ENCODE results near the gene DYNC2I2. TPM values are rescaled to one million over a fixed set of nuclear protein-coding genes. Genes with fewer than 3 reads are reported as not detected.

DYNC2I2 gene
- total RNA-seq, 1 experiment from 2014 or later, result 71.1 TPM

DNA sequence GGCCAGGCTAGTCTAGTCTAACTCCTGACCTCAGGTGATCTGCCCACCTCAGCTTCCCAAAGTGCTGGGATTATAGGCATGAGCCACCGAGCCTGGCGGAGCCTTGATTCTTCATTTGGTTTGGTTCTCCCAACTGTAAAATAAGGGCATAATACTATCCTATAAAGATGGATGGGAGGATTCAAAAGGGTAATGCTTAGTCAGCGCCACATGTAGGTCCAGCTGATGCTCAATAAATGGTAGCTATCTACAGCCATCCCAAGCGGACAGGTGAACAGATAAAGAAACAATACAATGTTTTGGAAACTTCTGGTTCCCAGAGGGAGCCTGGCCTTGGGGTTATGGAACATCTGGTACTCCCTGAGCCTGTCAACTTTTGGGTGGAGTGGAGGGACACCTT lies 18.7 kb upstream of the DYNC2I2 start:
- Mint-ChIP-seq H3K27me3 (ENCODE audit: low read depth) (no peaks in the 10 kb centered on the region), H3K9me3 (no peaks in the 10 kb centered on the region), H3K4me1 (no peaks in the 10 kb centered on the region), H3K4me3 (no peak overlapping the region), H3K27ac (no peak overlapping the region), H3K36me3 (no peaks in the 10 kb centered on the region)
- no peak for TF ChIP-seq ZNF423 (CRISPR knock-in tag; IDR thresholded peaks at IDR 0.05)
- TF ChIP-seq ZNF219 (CRISPR knock-in tag; IDR thresholded peaks at IDR 0.05; ENCODE audit: borderline replicate concordance), result no peak
- TF ChIP-seq, protein P1, sequence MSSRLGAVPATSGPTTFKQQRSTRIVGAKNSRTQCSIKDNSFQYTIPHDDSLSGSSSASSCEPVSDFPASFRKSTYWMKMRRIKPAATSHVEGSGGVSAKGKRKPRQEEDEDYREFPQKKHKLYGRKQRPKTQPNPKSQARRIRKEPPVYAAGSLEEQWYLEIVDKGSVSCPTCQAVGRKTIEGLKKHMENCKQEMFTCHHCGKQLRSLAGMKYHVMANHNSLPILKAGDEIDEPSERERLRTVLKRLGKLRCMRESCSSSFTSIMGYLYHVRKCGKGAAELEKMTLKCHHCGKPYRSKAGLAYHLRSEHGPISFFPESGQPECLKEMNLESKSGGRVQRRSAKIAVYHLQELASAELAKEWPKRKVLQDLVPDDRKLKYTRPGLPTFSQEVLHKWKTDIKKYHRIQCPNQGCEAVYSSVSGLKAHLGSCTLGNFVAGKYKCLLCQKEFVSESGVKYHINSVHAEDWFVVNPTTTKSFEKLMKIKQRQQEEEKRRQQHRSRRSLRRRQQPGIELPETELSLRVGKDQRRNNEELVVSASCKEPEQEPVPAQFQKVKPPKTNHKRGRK (CRISPR knock-in tag; IDR thresholded peaks at IDR 0.05; ENCODE audit: borderline replicate concordance), result no peak
- TF ChIP-seq, protein P2, sequence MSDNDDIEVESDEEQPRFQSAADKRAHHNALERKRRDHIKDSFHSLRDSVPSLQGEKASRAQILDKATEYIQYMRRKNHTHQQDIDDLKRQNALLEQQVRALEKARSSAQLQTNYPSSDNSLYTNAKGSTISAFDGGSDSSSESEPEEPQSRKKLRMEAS (CRISPR knock-in tag; IDR thresholded peaks at IDR 0.05), result no peak
- TF ChIP-seq, protein P3, sequence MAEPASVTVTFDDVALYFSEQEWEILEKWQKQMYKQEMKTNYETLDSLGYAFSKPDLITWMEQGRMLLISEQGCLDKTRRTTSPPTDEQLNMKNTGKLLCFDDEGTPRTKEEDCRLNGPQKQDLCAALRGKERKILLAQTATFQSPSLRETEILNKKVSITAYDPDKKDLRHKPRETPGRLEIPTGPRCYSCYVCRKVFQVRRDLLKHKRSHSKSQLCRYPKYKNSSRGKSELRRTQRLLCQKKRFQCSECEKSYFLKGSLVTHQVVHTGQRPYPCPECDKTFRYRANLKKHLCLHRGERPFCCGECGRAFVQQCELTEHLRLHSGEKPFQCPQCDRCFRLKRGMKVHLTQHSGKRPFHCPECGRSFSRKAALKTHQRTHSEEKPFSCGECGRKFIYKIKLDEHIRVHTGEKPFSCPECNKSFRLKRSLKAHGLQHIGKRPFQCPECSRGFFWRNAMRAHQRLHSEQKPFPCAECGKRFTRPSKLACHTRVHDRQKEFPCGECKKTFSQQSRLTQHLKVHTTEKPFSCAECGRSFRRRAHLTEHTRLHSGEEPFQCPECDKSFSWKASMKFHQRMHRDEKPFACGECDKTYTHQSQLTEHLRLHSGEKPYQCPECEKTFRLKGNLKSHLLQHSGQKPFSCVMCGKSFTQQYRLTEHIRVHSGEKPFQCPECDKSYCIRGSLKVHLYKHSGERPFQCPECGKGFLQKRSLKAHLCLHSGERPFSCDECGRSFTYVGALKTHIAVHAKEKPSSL (CRISPR knock-in tag; conservative IDR thresholded peaks at IDR 0.05), result no peak
- TF ChIP-seq SOX15 (CRISPR knock-in tag; IDR thresholded peaks at IDR 0.05), result no peak
- no peak for TF ChIP-seq JUN (CRISPR knock-in tag; IDR thresholded peaks at IDR 0.05)
- no peak for TF ChIP-seq FOXP1 (CRISPR knock-in tag; IDR thresholded peaks at IDR 0.05; ENCODE audit: borderline replicate concordance)
- TF ChIP-seq MXD4 (CRISPR knock-in tag; IDR thresholded peaks at IDR 0.05; ENCODE audit: borderline replicate concordance), result no peak
- TF ChIP-seq, protein P4, sequence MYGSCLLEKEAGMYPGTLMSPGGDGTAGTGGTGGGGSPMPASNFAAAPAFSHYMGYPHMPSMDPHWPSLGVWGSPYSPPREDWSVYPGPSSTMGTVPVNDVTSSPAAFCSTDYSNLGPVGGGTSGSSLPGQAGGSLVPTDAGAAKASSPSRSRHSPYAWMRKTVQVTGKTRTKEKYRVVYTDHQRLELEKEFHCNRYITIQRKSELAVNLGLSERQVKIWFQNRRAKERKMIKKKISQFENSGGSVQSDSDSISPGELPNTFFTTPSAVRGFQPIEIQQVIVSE (CRISPR knock-in tag; IDR thresholded peaks at IDR 0.05; ENCODE audit: borderline replicate concordance), result no peak
- no peak for TF ChIP-seq NFYB (CRISPR knock-in tag; conservative IDR thresholded peaks at IDR 0.05; ENCODE audit: low read depth)
- no peak for DNase-seq (ENCODE audit: low spot score)
- no peak for ATAC-seq
- POLR2A ChIA-PET, result interaction anchor here (0.6 to 1.2 kb wide), 2 partner anchors 22 to 759 kb away, joined by 4 to 7 read pairs; partner anchors contain the start of gene ST6GALNAC4
- CTCF ChIA-PET, result interaction anchor here (1.9 kb wide), 1 partner anchor 27 kb away, joined by 4 read pairs; the partner anchor contains the start of gene PKN3

DNA sequence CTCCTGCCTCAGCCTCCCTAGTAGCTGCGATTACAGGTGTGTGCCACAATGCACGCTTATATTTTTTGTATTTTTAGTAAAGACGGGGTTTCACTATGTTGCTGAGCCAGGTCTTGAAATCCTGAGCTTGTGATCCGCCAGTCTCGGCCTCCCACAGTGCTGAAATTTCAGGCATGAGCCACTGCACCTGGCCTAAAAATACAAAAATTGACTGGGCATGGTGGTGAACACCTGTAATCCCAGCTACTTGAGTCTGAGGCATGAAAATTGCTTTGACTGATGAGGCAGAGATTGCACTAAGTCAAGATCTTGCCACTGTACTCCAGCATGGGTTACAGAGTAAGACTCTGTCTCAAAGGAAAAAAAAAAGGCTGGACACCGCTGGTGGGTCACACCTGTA lies 13.1 kb upstream of the DYNC2I2 start:
- DNase-seq (ENCODE audit: low spot score) (no peak), ATAC-seq (no peak)
- no peaks in the 10 kb centered on the region for H3K9me3 Mint-ChIP-seq
- CTCF ChIA-PET, result interaction anchor here (0.8 kb wide), 1 partner anchor 32 kb away, joined by 3 read pairs; the partner anchor contains the start of gene PKN3
- TF ChIP-seq TEAD1 (CRISPR knock-in tag; IDR thresholded peaks at IDR 0.05) (no peak), ATF1 (CRISPR knock-in tag; IDR thresholded peaks at IDR 0.05) (no peak), CBFB (CRISPR knock-in tag; IDR thresholded peaks at IDR 0.05; ENCODE audit: low read depth) (no peak), TP53 (CRISPR knock-in tag; IDR thresholded peaks at IDR 0.05) (no peak), HMGA2 (CRISPR knock-in tag; IDR thresholded peaks at IDR 0.05) (no peak), CREB1 (CRISPR knock-in tag; IDR thresholded peaks at IDR 0.05) (no peak), SP1 (CRISPR knock-in tag; conservative IDR thresholded peaks at IDR 0.05) (no peak), ZBTB21 (CRISPR knock-in tag; IDR thresholded peaks at IDR 0.05; ENCODE audit: borderline replicate concordance) (no peak), PRRX2 (CRISPR knock-in tag; IDR thresholded peaks at IDR 0.05) (no peak), EMX1 (CRISPR knock-in tag; IDR thresholded peaks at IDR 0.05) (no peak), IRF2 (CRISPR knock-in tag; IDR thresholded peaks at IDR 0.05; ENCODE audit: borderline replicate concordance, low read depth) (no peak), JUN (CRISPR knock-in tag; IDR thresholded peaks at IDR 0.05) (no peak), TEAD4 (CRISPR knock-in tag; IDR thresholded peaks at IDR 0.05) (no peak), USF1 (CRISPR knock-in tag; IDR thresholded peaks at IDR 0.05) (no peak), ZNF317 (CRISPR knock-in tag; IDR thresholded peaks at IDR 0.05; ENCODE audit: borderline replicate concordance, low read depth) (no peak)
- TF ChIP-seq, protein P5, sequence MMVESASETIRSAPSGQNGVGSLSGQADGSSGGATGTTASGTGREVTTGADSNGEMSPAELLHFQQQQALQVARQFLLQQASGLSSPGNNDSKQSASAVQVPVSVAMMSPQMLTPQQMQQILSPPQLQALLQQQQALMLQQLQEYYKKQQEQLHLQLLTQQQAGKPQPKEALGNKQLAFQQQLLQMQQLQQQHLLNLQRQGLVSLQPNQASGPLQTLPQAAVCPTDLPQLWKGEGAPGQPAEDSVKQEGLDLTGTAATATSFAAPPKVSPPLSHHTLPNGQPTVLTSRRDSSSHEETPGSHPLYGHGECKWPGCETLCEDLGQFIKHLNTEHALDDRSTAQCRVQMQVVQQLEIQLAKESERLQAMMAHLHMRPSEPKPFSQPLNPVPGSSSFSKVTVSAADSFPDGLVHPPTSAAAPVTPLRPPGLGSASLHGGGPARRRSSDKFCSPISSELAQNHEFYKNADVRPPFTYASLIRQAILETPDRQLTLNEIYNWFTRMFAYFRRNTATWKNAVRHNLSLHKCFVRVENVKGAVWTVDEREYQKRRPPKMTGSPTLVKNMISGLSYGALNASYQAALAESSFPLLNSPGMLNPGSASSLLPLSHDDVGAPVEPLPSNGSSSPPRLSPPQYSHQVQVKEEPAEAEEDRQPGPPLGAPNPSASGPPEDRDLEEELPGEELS (CRISPR knock-in tag; IDR thresholded peaks at IDR 0.05), result no peak
- TF ChIP-seq, protein P4 (CRISPR knock-in tag; IDR thresholded peaks at IDR 0.05; ENCODE audit: borderline replicate concordance), result no peak
- TF ChIP-seq, protein P6, sequence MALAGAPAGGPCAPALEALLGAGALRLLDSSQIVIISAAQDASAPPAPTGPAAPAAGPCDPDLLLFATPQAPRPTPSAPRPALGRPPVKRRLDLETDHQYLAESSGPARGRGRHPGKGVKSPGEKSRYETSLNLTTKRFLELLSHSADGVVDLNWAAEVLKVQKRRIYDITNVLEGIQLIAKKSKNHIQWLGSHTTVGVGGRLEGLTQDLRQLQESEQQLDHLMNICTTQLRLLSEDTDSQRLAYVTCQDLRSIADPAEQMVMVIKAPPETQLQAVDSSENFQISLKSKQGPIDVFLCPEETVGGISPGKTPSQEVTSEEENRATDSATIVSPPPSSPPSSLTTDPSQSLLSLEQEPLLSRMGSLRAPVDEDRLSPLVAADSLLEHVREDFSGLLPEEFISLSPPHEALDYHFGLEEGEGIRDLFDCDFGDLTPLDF (CRISPR knock-in tag; IDR thresholded peaks at IDR 0.05), result no peak
- H3K27me3 Mint-ChIP-seq (ENCODE audit: low read depth), result no peaks in the 10 kb centered on the region
- no peak overlapping the region for H3K27ac Mint-ChIP-seq
- no peak overlapping the region for H3K4me3 Mint-ChIP-seq
- POLR2A ChIA-PET, result interaction anchor here (0.6 kb wide), 1 partner anchor 13 kb away, joined by 3 read pairs; no protein-coding TSS in a partner anchor
- no peaks in the 10 kb centered on the region for H3K4me1 Mint-ChIP-seq
- no peaks in the 10 kb centered on the region for H3K36me3 Mint-ChIP-seq

Data from WTC11 (cell line).